Mammary epithelial cell (primary cell): ENCODE data around the gene PDS5A.

Source experiments
- EZH2 ChIP-seq: IDR thresholded peaks from 2 replicates; pipeline ENCODE4 v1.6.1; 2012; ENCODE audit warnings: low read length, inconsistent platforms, borderline replicate concordance
- TF ChIP-seq, protein P1 (sequence below), 2 donors: IDR thresholded peaks in 1 of 2; conservative IDR thresholded peaks in 1 of 2; 2 replicates each; pipeline ENCODE4 v1.5.1; 2011 to 2012; ENCODE audit warnings: inconsistent platforms in 2 of 2, low read length in 2 of 2, mild to moderate bottlenecking in 2 of 2, control low read depth in 1 of 2, low read depth in 1 of 2; ENCODE audit not compliant: insufficient read depth in 1 of 2; ENCODE audit errors: extremely low read depth in 1 of 2

DNA sequence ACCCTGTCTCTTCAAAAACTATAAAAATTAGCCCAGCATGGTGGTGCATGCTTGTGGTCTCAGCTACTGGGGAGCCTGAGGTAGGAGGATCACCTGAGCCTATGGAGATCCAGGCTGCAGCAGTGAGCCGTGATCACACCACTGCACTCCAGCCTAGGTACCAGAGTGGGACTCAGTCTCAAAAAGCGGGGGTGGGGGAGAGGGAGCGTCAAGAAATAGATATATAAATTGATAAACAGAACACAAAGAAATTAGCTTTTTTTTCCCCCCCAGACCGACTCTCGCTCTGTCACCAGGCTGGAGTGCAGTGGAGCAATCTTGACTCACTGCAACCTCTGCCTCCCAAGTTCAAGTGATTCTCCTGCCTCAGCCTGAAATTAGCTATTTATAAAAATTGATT is 14.1 kb downstream of the PDS5A start:
- TF ChIP-seq, protein P1, sequence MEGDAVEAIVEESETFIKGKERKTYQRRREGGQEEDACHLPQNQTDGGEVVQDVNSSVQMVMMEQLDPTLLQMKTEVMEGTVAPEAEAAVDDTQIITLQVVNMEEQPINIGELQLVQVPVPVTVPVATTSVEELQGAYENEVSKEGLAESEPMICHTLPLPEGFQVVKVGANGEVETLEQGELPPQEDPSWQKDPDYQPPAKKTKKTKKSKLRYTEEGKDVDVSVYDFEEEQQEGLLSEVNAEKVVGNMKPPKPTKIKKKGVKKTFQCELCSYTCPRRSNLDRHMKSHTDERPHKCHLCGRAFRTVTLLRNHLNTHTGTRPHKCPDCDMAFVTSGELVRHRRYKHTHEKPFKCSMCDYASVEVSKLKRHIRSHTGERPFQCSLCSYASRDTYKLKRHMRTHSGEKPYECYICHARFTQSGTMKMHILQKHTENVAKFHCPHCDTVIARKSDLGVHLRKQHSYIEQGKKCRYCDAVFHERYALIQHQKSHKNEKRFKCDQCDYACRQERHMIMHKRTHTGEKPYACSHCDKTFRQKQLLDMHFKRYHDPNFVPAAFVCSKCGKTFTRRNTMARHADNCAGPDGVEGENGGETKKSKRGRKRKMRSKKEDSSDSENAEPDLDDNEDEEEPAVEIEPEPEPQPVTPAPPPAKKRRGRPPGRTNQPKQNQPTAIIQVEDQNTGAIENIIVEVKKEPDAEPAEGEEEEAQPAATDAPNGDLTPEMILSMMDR (conservative IDR thresholded peaks at IDR 0.05 in 1 of 2, IDR thresholded peaks at IDR 0.05 in 1 of 2; ENCODE audit: extremely low read depth in 1 of 2, insufficient read depth in 1 of 2, low read depth in 1 of 2, low read length in 2 of 2): no peak
- TF ChIP-seq EZH2: no peak
